DLD1 (cell line): ENCODE measurements around the gene TMPRSS9.
"Not testable (repeated sequence)": the region's sequence is repeated elsewhere in the genome, so short reads cannot be mapped to it uniquely, and the experiment has no call there.

Experiments used
- in situ Hi-C: cut with HindIII; loops from 2 replicates; pipeline ENCODE4 v1.10.0; 2017; ENCODE audit warnings: low sequenced_read_pairs

TMPRSS9 gene

GRCh38 chr19:2455851-2456570 is 95.9 kb downstream of the TMPRSS9 start:
- in situ Hi-C loops: no loop called here

- in situ Hi-C loops: no loop called here
These were observed 97.5 kb downstream of the TMPRSS9 start for GRCh38 chr19:2457394-2458037.

GRCh38 chr19:2458054-2458453 is 98.0 kb downstream of the TMPRSS9 start:
- in situ Hi-C loops: no loop called here

- in situ Hi-C loops: not testable (repeated sequence)
These were observed 98.7 kb downstream of the TMPRSS9 start for GRCh38 chr19:2458776-2459175.

- in situ Hi-C loops: no loop called here
These were observed 100.2 kb downstream of the TMPRSS9 start for GRCh38 chr19:2460245-2460644.

- in situ Hi-C loops: no loop called here
These were observed 101.9 kb downstream of the TMPRSS9 start for GRCh38 chr19:2461751-2462634.

GRCh38 chr19:2462635-2463421 is 102.8 kb downstream of the TMPRSS9 start:
- in situ Hi-C loops: no loop called here

GRCh38 chr19:2463694-2464093 is 103.6 kb downstream of the TMPRSS9 start:
- in situ Hi-C loops: not testable (repeated sequence)

- in situ Hi-C loops: no loop called here
These were observed 104.3 kb downstream of the TMPRSS9 start for GRCh38 chr19:2464389-2464788.

GRCh38 chr19:2468596-2468995 is 108.5 kb downstream of the TMPRSS9 start:
- in situ Hi-C loops: no loop called here

GRCh38 chr19:2469102-2469914 is 109.2 kb downstream of the TMPRSS9 start:
- in situ Hi-C loops: no loop called here

GRCh38 chr19:2469915-2470200 is 109.8 kb downstream of the TMPRSS9 start:
- in situ Hi-C loops: not testable (repeated sequence)

GRCh38 chr19:2474232-2475017 is 114.4 kb downstream of the TMPRSS9 start:
- in situ Hi-C loops: no loop called here

GRCh38 chr19:2475018-2475701 is 115.1 kb downstream of the TMPRSS9 start:
- in situ Hi-C loops: no loop called here
